NB4 (cell line): Measurements from ENCODE around the gene TNFAIP8L2.

ENCODE experiments used
- CTCF ChIP-seq: IDR thresholded peaks from one replicate; pipeline ENCODE4 v1.5.1; 2012; ENCODE audit warnings: low read depth, low read length
- TF ChIP-seq, protein P1 (sequence below): IDR thresholded peaks from 2 replicates; pipeline ENCODE4 v1.6.1; 2011; ENCODE audit warnings: low read depth, low read length

DNA sequence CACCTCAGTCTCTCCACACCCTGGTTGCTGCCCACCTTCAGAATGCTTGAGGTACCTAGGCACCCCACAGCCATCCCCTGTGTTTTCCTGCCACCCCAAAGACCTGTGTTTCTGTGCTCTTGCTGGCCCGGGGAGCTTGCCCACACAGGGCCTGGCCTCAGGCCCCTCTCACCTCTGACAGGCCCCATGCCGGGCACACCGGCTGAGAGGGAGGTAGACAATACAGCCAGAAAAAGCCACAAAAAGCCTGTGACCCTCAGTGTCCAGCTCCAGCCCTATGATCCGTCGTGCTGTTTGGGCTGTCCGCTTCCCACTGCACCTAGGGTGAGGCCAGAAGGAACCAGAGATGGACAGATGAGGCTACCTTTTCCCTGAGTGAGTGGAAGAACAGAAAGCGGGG, 21.5 kb upstream of the TNFAIP8L2 start:
- TF ChIP-seq CTCF = no peak
- TF ChIP-seq, protein P1, sequence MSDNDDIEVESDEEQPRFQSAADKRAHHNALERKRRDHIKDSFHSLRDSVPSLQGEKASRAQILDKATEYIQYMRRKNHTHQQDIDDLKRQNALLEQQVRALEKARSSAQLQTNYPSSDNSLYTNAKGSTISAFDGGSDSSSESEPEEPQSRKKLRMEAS = no peak
